IMR-90 (cell line): ENCODE data around the gene DISP1. TPM values are rescaled to one million over a fixed set of nuclear protein-coding genes. Genes with fewer than 3 reads are reported as not detected.
"Not testable (repeated sequence)": the region's sequence is repeated elsewhere in the genome, so short reads cannot be mapped to it uniquely, and the experiment has no call there.

Experiments used
- ATAC-seq: fragments of 200-7000 bp; cut with Tn5 transposase; 2 replicates; pipeline ENCODE4 v1.9.1; 2020; ENCODE audit warnings: low read depth, mild to moderate bottlenecking, moderate library complexity
- BruUV-seq: library from RNA; stranded (reverse); fragments of 400-500 nt; replicated peaks from 2 replicates; lab custom pipeline; 2021; lab: Mats Ljungman, UMichigan
- CTCF ChIA-PET: fragments of 300-600 bp; formaldehyde crosslinking; extraction: SDS; loops from one replicate; lab custom pipeline; 2021; ENCODE audit warnings: antibody characterized with exemption; lab: Yijun Ruan, JAX
- POLR2A ChIA-PET: fragments of 300-600 bp; sonication (Branson Sonifier 250); formaldehyde crosslinking; loops from one replicate; lab custom pipeline; 2022; ENCODE audit warnings: antibody characterized with exemption; ENCODE audit not compliant: unreplicated experiment; lab: Charles Lee
- DNase-seq: peaks from one replicate; pipeline ENCODE4 v3.0.0; 2013
- H2AFZ ChIP-seq: replicated peaks from 2 replicates; pipeline ENCODE3; 2013; ENCODE audit warnings: low read length, mild to moderate bottlenecking; ENCODE audit not compliant: poor library complexity
- H2AK5ac ChIP-seq: 2 replicates; pipeline ENCODE4 v1.6.1; 2013; ENCODE audit warnings: low read depth, low read length, inconsistent platforms
- H2AK9ac ChIP-seq: replicated peaks from 2 replicates; pipeline ENCODE3; 2013; ENCODE audit warnings: mild to moderate bottlenecking, low read depth, low read length, moderate library complexity; ENCODE audit not compliant: poor library complexity
- H2BK120ac ChIP-seq: 2 replicates; pipeline ENCODE4 v1.6.1; 2013; ENCODE audit warnings: low read depth, low read length, inconsistent platforms
- H2BK15ac ChIP-seq: 3 replicates; pipeline ENCODE4 v1.6.1; 2013; ENCODE audit warnings: low read depth, low read length, inconsistent platforms
- H2BK20ac ChIP-seq: 2 replicates; pipeline ENCODE4 v1.6.1; 2013; ENCODE audit warnings: low read depth, mild to moderate bottlenecking, inconsistent platforms, low read length, moderate library complexity
- H2BK5ac ChIP-seq: 2 replicates; pipeline ENCODE4 v1.6.1; 2013; ENCODE audit warnings: mild to moderate bottlenecking, low read depth, low read length, inconsistent platforms; ENCODE audit not compliant: poor library complexity, severe bottlenecking
- H3K14ac ChIP-seq: replicated peaks from 2 replicates; pipeline ENCODE4 v1.6.1; 2013; ENCODE audit warnings: low read depth, low read length, inconsistent platforms
- H3K18ac ChIP-seq: 2 replicates; pipeline ENCODE4 v1.6.1; 2013; ENCODE audit warnings: low read depth, low read length, control low read depth
- H3K23ac ChIP-seq: 2 replicates; pipeline ENCODE4 v1.6.1; 2013; ENCODE audit warnings: low read depth, low read length, inconsistent platforms
- H3K27ac ChIP-seq: 2 replicates; pipeline ENCODE4 v1.5.1; 2013; ENCODE audit warnings: mild to moderate bottlenecking, control low read depth, low read length; ENCODE audit not compliant: insufficient read depth
- H3K27me3 ChIP-seq: 2 replicates; pipeline ENCODE4 v1.6.1; 2013; ENCODE audit warnings: low read length; ENCODE audit not compliant: control insufficient read depth, insufficient read depth
- H3K36me3 ChIP-seq: 2 replicates; pipeline ENCODE4 v1.6.1; 2013; ENCODE audit warnings: low read length, mixed read lengths; ENCODE audit not compliant: control insufficient read depth, insufficient read depth
- H3K4ac ChIP-seq: 2 replicates; pipeline ENCODE4 v1.6.1; 2013; ENCODE audit warnings: low read depth, low read length, inconsistent platforms
- H3K4me1 ChIP-seq: 2 replicates; pipeline ENCODE4 v1.6.1; 2013; ENCODE audit warnings: low read length, mixed read lengths; ENCODE audit not compliant: control insufficient read depth, insufficient read depth
- H3K4me2 ChIP-seq: 2 replicates; pipeline ENCODE4 v1.6.1; 2013; ENCODE audit warnings: low read depth, mild to moderate bottlenecking, control low read depth, low read length, moderate library complexity
- H3K4me3 ChIP-seq: 2 replicates; pipeline ENCODE4 v1.5.1; 2013; ENCODE audit warnings: low read depth, mild to moderate bottlenecking, control low read depth, low read length, moderate library complexity; ENCODE audit not compliant: insufficient read depth
- H3K56ac ChIP-seq: 2 replicates; pipeline ENCODE4 v1.6.1; 2013; ENCODE audit warnings: low read length, inconsistent platforms; ENCODE audit not compliant: insufficient read depth; ENCODE audit errors: extremely low read depth
- H3K79me1 ChIP-seq, 2 experiments: 2 replicates each; pipeline ENCODE4 v1.6.1; 2013; ENCODE audit warnings: low read length in 2 of 2, inconsistent platforms in 1 of 2, low read depth in 1 of 2
- H3K9ac ChIP-seq: 2 replicates; pipeline ENCODE4 v1.6.1; 2013; ENCODE audit warnings: low read depth, low read length, control low read depth
- H3K9me1 ChIP-seq: 2 replicates; pipeline ENCODE4 v1.6.1; 2013; ENCODE audit warnings: low read length, inconsistent platforms; ENCODE audit not compliant: insufficient read depth
- H3K9me3 ChIP-seq: 2 replicates; pipeline ENCODE4 v1.6.1; 2013; ENCODE audit warnings: low read length; ENCODE audit not compliant: control insufficient read depth, insufficient read depth
- H4K20me1 ChIP-seq: 2 replicates; pipeline ENCODE4 v1.6.1; 2013; ENCODE audit warnings: low read length, inconsistent platforms; ENCODE audit not compliant: insufficient read depth
- H4K5ac ChIP-seq: 2 replicates; pipeline ENCODE4 v1.6.1; 2013; ENCODE audit warnings: mild to moderate bottlenecking, low read depth, low read length, control low read depth
- H4K8ac ChIP-seq, 2 experiments: 2 replicates each; pipeline ENCODE4 v1.6.1; 2013; ENCODE audit warnings: low read depth in 2 of 2, low read length in 2 of 2, control low read depth in 1 of 2, inconsistent platforms in 1 of 2
- H4K91ac ChIP-seq: 2 replicates; pipeline ENCODE4 v1.6.1; 2013; ENCODE audit warnings: low read depth, low read length, inconsistent platforms; ENCODE audit not compliant: insufficient read depth
- CEBPB ChIP-seq: IDR thresholded peaks from 2 replicates; pipeline ENCODE4 v1.6.1; 2012; ENCODE audit warnings: low read depth, low read length, improper control_type of control experiment
- CHD1 ChIP-seq: IDR thresholded peaks from 2 replicates; pipeline ENCODE4 v1.6.1; 2012; ENCODE audit warnings: low read depth, low read length, improper control_type of control experiment
- CTCF ChIP-seq: conservative IDR thresholded peaks from 2 replicates; pipeline ENCODE4 v1.5.1; 2012; ENCODE audit warnings: mild to moderate bottlenecking, low read depth, low read length, improper control_type of control experiment
- FOS ChIP-seq: fragments of 150-350 bp; IDR thresholded peaks from 2 replicates; pipeline ENCODE4 v1.6.1; 2016; ENCODE audit warnings: low read depth, low read length
- MAZ ChIP-seq: IDR thresholded peaks from 2 replicates; pipeline ENCODE4 v1.6.1; 2012; ENCODE audit warnings: low read depth, mild to moderate bottlenecking, low read length, improper control_type of control experiment, moderate library complexity, borderline replicate concordance
- MXI1 ChIP-seq: IDR thresholded peaks from 2 replicates; pipeline ENCODE4 v1.6.1; 2012; ENCODE audit warnings: low read depth, mild to moderate bottlenecking, low read length, moderate library complexity, borderline replicate concordance
- RCOR1 ChIP-seq: IDR thresholded peaks from 2 replicates; pipeline ENCODE4 v1.6.1; 2012; ENCODE audit warnings: mild to moderate bottlenecking, low read length, improper control_type of control experiment; ENCODE audit not compliant: insufficient replicate concordance
- dilution Hi-C: fragments of 300-500 bp; cut with HindIII; formaldehyde crosslinking; loops from one replicate; pipeline ENCODE4 v1.14.3; 2018; ENCODE audit warnings: low sequenced_read_pairs; ENCODE audit not compliant: unreplicated experiment
- in situ Hi-C: fragments of 300-500 bp; cut with MboI; formaldehyde crosslinking; loops from 3 replicates; pipeline ENCODE4 v1.14.3; 2019; ENCODE audit warnings: low sequenced_read_pairs, inconsistent platforms, mixed read lengths
- intact Hi-C: fragments of 100-400 bp; cut with micrococcal nuclease; formaldehyde crosslinking; loops from 2 replicates; pipeline ENCODE4 v1.10.0; 2022
- polyA plus RNA-seq, 3 experiments: library from polyadenylated mRNA; depleted of rRNA; stranded (reverse); fragments of >200 nt; gene quantifications; 2 replicates each; pipeline ENCODE4 v1.2.3, GENCODE V29; 2012; ENCODE audit warnings: low replicate concordance in 1 of 3
- total RNA-seq: library from RNA; depleted of rRNA; stranded (reverse); fragments of >200 nt; gene quantifications from 2 replicates; pipeline ENCODE4 v1.2.3, GENCODE V29; 2012

DISP1 gene
- total and polyA plus RNA-seq, 2 of the 4 experiments (the other 2 are of a cell fraction), result 3.3 to 5.2 TPM

- H2BK20ac ChIP-seq, result no peak overlapping the region
- no peak overlapping the region for H2BK120ac ChIP-seq
- no peak overlapping the region for H3K14ac ChIP-seq
- no peaks in the 10 kb centered on the region for H4K20me1 ChIP-seq
- no peaks in the 10 kb centered on the region; a peak in 1 of 4 replicates for H3K79me1 ChIP-seq
- ChIA-PET POLR2A (no interaction called here), CTCF (no interaction called here)
- no peak overlapping the region for H2BK15ac ChIP-seq
- intact Hi-C loops (no loop called here), dilution Hi-C loops (no loop called here), in situ Hi-C loops (no loop called here)
- no peak overlapping the region for H3K23ac ChIP-seq
- no TSS peak for BruUV-seq
- H2AK9ac ChIP-seq, result no peak overlapping the region
- ATAC-seq, result no peak
- TF ChIP-seq CHD1 (no peak), RCOR1 (no peak), FOS (no peak), MXI1 (no peak), CEBPB (no peak), CTCF (no peak), MAZ (no peak)
- H4K8ac ChIP-seq, result no peak overlapping the region
- H2AK5ac ChIP-seq, result no peak overlapping the region
- no peak overlapping the region for H3K27ac ChIP-seq
- H3K9me1 ChIP-seq, result no peaks in the 10 kb centered on the region
- H2BK5ac ChIP-seq, result no peak overlapping the region
- no peak overlapping the region for H3K9ac ChIP-seq
- H4K91ac ChIP-seq, result no peak overlapping the region
- H3K4me2 ChIP-seq, result no peak overlapping the region
- no peaks in the 10 kb centered on the region for H3K9me3 ChIP-seq
- no peak overlapping the region for H4K5ac ChIP-seq
- no peaks in the 10 kb centered on the region for H3K4me1 ChIP-seq
- DNase-seq, result no peak
- H3K4ac ChIP-seq, result no peak overlapping the region
- no peak overlapping the region for H3K18ac ChIP-seq
- no peaks in the 10 kb centered on the region for H3K36me3 ChIP-seq
- no peaks in the 10 kb centered on the region for H3K27me3 ChIP-seq
- no peak overlapping the region for H3K56ac ChIP-seq
- no peak overlapping the region for H3K4me3 ChIP-seq
- H2AFZ ChIP-seq, result no peak overlapping the region
Observed at GRCh38 chr1:222845763-222846162, 30.9 kb downstream of the DISP1 start.

GRCh38 chr1:222850550-222850949 lies 35.7 kb downstream of the DISP1 start:
- H3K9ac ChIP-seq, H3K27ac ChIP-seq, H3K4me3 ChIP-seq, H4K5ac ChIP-seq, H2BK20ac ChIP-seq, H2BK120ac ChIP-seq, in situ Hi-C loops, H3K9me1 ChIP-seq, H3K79me1 ChIP-seq, H3K9me3 ChIP-seq, H4K91ac ChIP-seq, H3K4ac ChIP-seq, intact Hi-C loops, DNase-seq, H2BK15ac ChIP-seq, CTCF ChIA-PET, H3K56ac ChIP-seq, H3K4me1 ChIP-seq, H3K27me3 ChIP-seq, H4K8ac ChIP-seq, dilution Hi-C loops, H2BK5ac ChIP-seq, H3K23ac ChIP-seq, POLR2A ChIA-PET, H3K36me3 ChIP-seq, H2AK9ac ChIP-seq, H3K18ac ChIP-seq, H2AFZ ChIP-seq, H4K20me1 ChIP-seq, H3K4me2 ChIP-seq, H2AK5ac ChIP-seq, BruUV-seq, ATAC-seq, H3K14ac ChIP-seq: not testable (repeated sequence)
